Tibial nerve (tissue), 3 donors: ENCODE results near the gene EPB41.

Source experiments
- CTCF ChIP-seq, 5 experiments: fragments of 200-600 bp in 3 of 5; fragments of 450-650 bp in 2 of 5; sonication (generic) in 3 of 5; IDR thresholded peaks; one replicate each; pipeline ENCODE4 v1.5.1; 2016 to 2019; ENCODE audit warnings: antibody characterized with exemption in 5 of 5, mild to moderate bottlenecking in 3 of 5, moderate library complexity in 2 of 5
- POLR2A ChIP-seq, 2 donors: fragments of 450-650 bp; IDR thresholded peaks; one replicate each; pipeline ENCODE4 v1.6.1; 2017; ENCODE audit warnings: antibody characterized with exemption in 2 of 2, mild to moderate bottlenecking in 2 of 2, moderate library complexity in 2 of 2

- TF ChIP-seq CTCF (IDR thresholded peaks at IDR 0.05) (no peak), POLR2A (IDR thresholded peaks at IDR 0.05) (no peak)
Observed at GRCh38 chr1:29050166-29050565, 135.8 kb downstream of the EPB41 start.
